ENCODE measurements around the gene POLA2. TPM values are rescaled to one million over a fixed set of nuclear protein-coding genes. Genes with fewer than 3 reads are reported as not detected.

POLA2 gene
- total RNA-seq, 1 experiment from 2014 or later: 39.0 TPM

- in situ Hi-C loops (cut with HindIII; ENCODE audit: low pct_unique_long_range_greater_than_20kb, low sequenced_read_pairs): no loop called here
Observed at GRCh38 chr11:65309006-65309405, 47.2 kb downstream of the POLA2 start.

GRCh38 chr11:65310215-65310614 lies 48.5 kb downstream of the POLA2 start:
- POLR2A ChIA-PET: no interaction called here
- in situ Hi-C loops (cut with HindIII; ENCODE audit: low pct_unique_long_range_greater_than_20kb, low sequenced_read_pairs): no loop called here
- Histone ChIP-seq H3K36me3 (ENCODE audit: control insufficient read depth, insufficient read depth, low read length) (no peaks in the 10 kb centered on the region; the same call in 1 of the 2 replicates), H3K9me3 (ENCODE audit: control insufficient read depth, insufficient read depth, low read depth, low read length) (no peaks in the 10 kb centered on the region), H3K27me3 (ENCODE audit: control insufficient read depth, insufficient read depth, low read length) (no peaks in the 10 kb centered on the region), H3K4me3 (ENCODE audit: low read depth in 2 of 2, low read length in 2 of 2) (no peak overlapping the region), H3K27ac (ENCODE audit: low read length) (no peak overlapping the region), H3K4me1 (ENCODE audit: control insufficient read depth, insufficient read depth, low read length) (peaks cover 8% of the 10 kb centered on the region; the same call in 1 of the 2 replicates)
- CTCF ChIA-PET: interaction anchor here (1.0 kb wide), 1 partner anchor 19 kb away, joined by 9 read pairs; no protein-coding TSS in a partner anchor
- intact Hi-C loops (cut with micrococcal nuclease; ENCODE audit: unreplicated experiment): loop anchor here (10.0 kb wide), 1 partner anchor 85 kb away; no protein-coding TSS in a partner anchor
- ATAC-seq (no peak), DNase-seq (ENCODE audit: low read depth, low spot score) (no peak)
- no TSS peak for BruUV-seq (replicated peaks)
- no peak for TF ChIP-seq REST (IDR thresholded peaks at IDR 0.05; ENCODE audit: insufficient read depth in 1 of 2, low read depth in 2 of 2, low read length in 1 of 2)

More at GRCh38 chr11:65309006-65309405, 47.2 kb downstream of the POLA2 start:
- intact Hi-C loops (cut with micrococcal nuclease; ENCODE audit: unreplicated experiment): no loop called here
- Histone ChIP-seq H3K27me3 (ENCODE audit: control insufficient read depth, insufficient read depth, low read length) (no peaks in the 10 kb centered on the region), H3K27ac (ENCODE audit: low read length) (no peak overlapping the region), H3K4me3 (ENCODE audit: low read depth in 2 of 2, low read length in 2 of 2) (no peak overlapping the region), H3K36me3 (ENCODE audit: control insufficient read depth, insufficient read depth, low read length) (no peaks in the 10 kb centered on the region), H3K9me3 (ENCODE audit: control insufficient read depth, insufficient read depth, low read depth, low read length) (no peaks in the 10 kb centered on the region), H3K4me1 (ENCODE audit: control insufficient read depth, insufficient read depth, low read length) (peaks cover 5% of the 10 kb centered on the region; the same call in 1 of the 2 replicates)
- ChIA-PET CTCF (interaction anchor here (0.6 to 0.7 kb wide), 2 partner anchors 20 to 32 kb away, joined by 4 to 9 read pairs; no protein-coding TSS in a partner anchor), POLR2A (no interaction called here)
- TF ChIP-seq CTCF (IDR thresholded peaks at IDR 0.05) (no peak), TCF7L2 (IDR thresholded peaks at IDR 0.05; ENCODE audit: low read depth, low read length) (no peak), POLR2AphosphoS5 (IDR thresholded peaks at IDR 0.05; ENCODE audit: low read depth, low read length) (no peak)
- no TSS peak for BruUV-seq (replicated peaks)
- ATAC-seq (0 out of 2 replicates have a peak, but pooled peaks have one; percentile 4), DNase-seq (ENCODE audit: low read depth, low spot score) (no peak)

GRCh38 chr11:65310736-65311135 lies 49.0 kb downstream of the POLA2 start:
- ChIA-PET CTCF (interaction anchor here (1.0 kb wide), 1 partner anchor 19 kb away, joined by 9 read pairs; no protein-coding TSS in a partner anchor), POLR2A (interaction anchor here (0.6 kb wide), 1 partner anchor 71 kb away, joined by 16 read pairs; no protein-coding TSS in a partner anchor)
- Histone ChIP-seq H3K27ac (ENCODE audit: low read length) (no peak overlapping the region), H3K9me3 (ENCODE audit: control insufficient read depth, insufficient read depth, low read depth, low read length) (no peaks in the 10 kb centered on the region), H3K27me3 (ENCODE audit: control insufficient read depth, insufficient read depth, low read length) (no peaks in the 10 kb centered on the region), H3K4me1 (ENCODE audit: control insufficient read depth, insufficient read depth, low read length) (peaks cover 8% of the 10 kb centered on the region; the same call in 1 of the 2 replicates), H3K4me3 (ENCODE audit: low read depth in 2 of 2, low read length in 2 of 2) (no peak overlapping the region), H3K36me3 (ENCODE audit: control insufficient read depth, insufficient read depth, low read length) (no peaks in the 10 kb centered on the region; the same call in 1 of the 2 replicates)
- in situ Hi-C loops (cut with HindIII; ENCODE audit: low pct_unique_long_range_greater_than_20kb, low sequenced_read_pairs) (no loop called here), intact Hi-C loops (cut with micrococcal nuclease; ENCODE audit: unreplicated experiment) (loop anchor here (10.0 kb wide), 1 partner anchor 86 kb away; no protein-coding TSS in a partner anchor)
- DNase-seq (ENCODE audit: low read depth, low spot score) (no peak), ATAC-seq (no peak)
- BruUV-seq (replicated peaks): no TSS peak
- TF ChIP-seq CTCF (IDR thresholded peaks at IDR 0.05) (no peak), REST (IDR thresholded peaks at IDR 0.05; ENCODE audit: insufficient read depth in 1 of 2, low read depth in 2 of 2, low read length in 1 of 2) (no peak)

All from Panc1 (cell line).